ENCODE measurements around the gene GLP2R.

The GLP2R gene

GRCh38 chr17:9875441-9875840 lies 49.7 kb downstream of the GLP2R start:
- DNase-seq (ENCODE audit: low read depth in 1 of 2, low spot score in 1 of 2) = no peak

GRCh38 chr17:9878356-9878755 lies 52.6 kb downstream of the GLP2R start:
- TF ChIP-seq CTCF (IDR thresholded peaks at IDR 0.05; ENCODE audit: insufficient read depth, low read length) = no peak
- TF ChIP-seq POLR2AphosphoS5 (IDR thresholded peaks at IDR 0.05; ENCODE audit: low read depth) = no peak
- no peak for TF ChIP-seq SPI1 (IDR thresholded peaks at IDR 0.05; ENCODE audit: borderline replicate concordance, low read depth)
- no peak for TF ChIP-seq REST (IDR thresholded peaks at IDR 0.05; ENCODE audit: insufficient replicate concordance, low read depth)
- TF ChIP-seq GABPA (IDR thresholded peaks at IDR 0.05; ENCODE audit: low read depth) = no peak
- H3K4me3 ChIP-seq (replicated peaks; ENCODE audit: insufficient read depth, low read length) = no peak overlapping the region
- H3K27ac ChIP-seq (replicated peaks) = no peak overlapping the region
- no peaks in the 10 kb centered on the region for H3K27me3 ChIP-seq (ENCODE audit: insufficient read depth, poor library complexity, severe bottlenecking)
- DNase-seq (ENCODE audit: low read depth in 1 of 2, low spot score in 1 of 2) = no peak

More at GRCh38 chr17:9875441-9875840, 49.7 kb downstream of the GLP2R start:
- no peak overlapping the region for H3K27ac ChIP-seq (replicated peaks)
- no peaks in the 10 kb centered on the region for H3K27me3 ChIP-seq (ENCODE audit: insufficient read depth, poor library complexity, severe bottlenecking)
- TF ChIP-seq POLR2AphosphoS5 (IDR thresholded peaks at IDR 0.05; ENCODE audit: low read depth) = no peak
- TF ChIP-seq REST (IDR thresholded peaks at IDR 0.05; ENCODE audit: insufficient replicate concordance, low read depth) = no peak
- TF ChIP-seq GABPA (IDR thresholded peaks at IDR 0.05; ENCODE audit: low read depth) = no peak
- no peak overlapping the region for H3K4me3 ChIP-seq (replicated peaks; ENCODE audit: insufficient read depth, low read length)

GRCh38 chr17:9878786-9879525 lies 53.2 kb downstream of the GLP2R start:
- H3K27me3 ChIP-seq (ENCODE audit: insufficient read depth, poor library complexity, severe bottlenecking) = no peaks in the 10 kb centered on the region
- DNase-seq (ENCODE audit: low read depth in 1 of 2, low spot score in 1 of 2) = no peak
- TF ChIP-seq REST (IDR thresholded peaks at IDR 0.05; ENCODE audit: insufficient replicate concordance, low read depth) (no peak), SPI1 (IDR thresholded peaks at IDR 0.05; ENCODE audit: borderline replicate concordance, low read depth) (no peak), GABPA (IDR thresholded peaks at IDR 0.05; ENCODE audit: low read depth) (no peak), POLR2AphosphoS5 (IDR thresholded peaks at IDR 0.05; ENCODE audit: low read depth) (no peak)
- no peak overlapping the region for H3K27ac ChIP-seq (replicated peaks)
- no peak overlapping the region for H3K4me3 ChIP-seq (replicated peaks; ENCODE audit: insufficient read depth, low read length)

GRCh38 chr17:9880582-9880999 lies 54.9 kb downstream of the GLP2R start:
- no peak for DNase-seq (ENCODE audit: low read depth in 1 of 2, low spot score in 1 of 2)
- H3K27me3 ChIP-seq (ENCODE audit: insufficient read depth, poor library complexity, severe bottlenecking) = no peaks in the 10 kb centered on the region
- TF ChIP-seq SPI1 (IDR thresholded peaks at IDR 0.05; ENCODE audit: borderline replicate concordance, low read depth) (no peak), REST (IDR thresholded peaks at IDR 0.05; ENCODE audit: insufficient replicate concordance, low read depth) (no peak), CTCF (IDR thresholded peaks at IDR 0.05; ENCODE audit: insufficient read depth, low read length) (no peak), POLR2AphosphoS5 (IDR thresholded peaks at IDR 0.05; ENCODE audit: low read depth) (no peak), GABPA (IDR thresholded peaks at IDR 0.05; ENCODE audit: low read depth) (no peak)
- no peak overlapping the region for H3K27ac ChIP-seq (replicated peaks)
- no peak overlapping the region for H3K4me3 ChIP-seq (replicated peaks; ENCODE audit: insufficient read depth, low read length)
